ACC112 (cell line): ENCODE results near the gene TRIM61.
"Not testable (repeated sequence)": the region's sequence is repeated elsewhere in the genome, so short reads cannot be mapped to it uniquely, and the experiment has no call there.

Experiments
- H2AFZ ChIP-seq: fragments of 200-600 bp; sonication (generic); one replicate; pipeline ENCODE4 v1.6.0; 2017; ENCODE audit warnings: antibody characterized with exemption, low read length; ENCODE audit not compliant: unreplicated experiment
- H3K27ac ChIP-seq: fragments of 200-600 bp; sonication (generic); 2 replicates; pipeline ENCODE4 v1.5.1; 2014; ENCODE audit warnings: low read depth, mild to moderate bottlenecking, antibody characterized with exemption, low read length, moderate library complexity
- H3K27me3 ChIP-seq: fragments of 200-600 bp; sonication (generic); 2 replicates; pipeline ENCODE4 v1.6.1; 2014; ENCODE audit warnings: mild to moderate bottlenecking, antibody characterized with exemption, low read length, moderate library complexity, mixed read lengths; ENCODE audit not compliant: insufficient read depth
- H3K36me3 ChIP-seq: fragments of 200-600 bp; sonication (generic); 2 replicates; pipeline ENCODE4 v1.6.1; 2016; ENCODE audit warnings: mild to moderate bottlenecking, antibody characterized with exemption, low read length, moderate library complexity, mixed read lengths; ENCODE audit not compliant: insufficient read depth
- H3K4me1 ChIP-seq: fragments of 200-600 bp; sonication (generic); one replicate; pipeline ENCODE4 v1.6.1; 2016; ENCODE audit warnings: low read length, mixed read lengths; ENCODE audit not compliant: insufficient read depth, unreplicated experiment, control insufficient read depth
- H3K4me3 ChIP-seq: fragments of 200-600 bp; sonication (generic); 2 replicates; pipeline ENCODE4 v1.5.1; 2014; ENCODE audit warnings: mild to moderate bottlenecking, low read depth, low read length
- H3K79me2 ChIP-seq: fragments of 200-600 bp; sonication (generic); one replicate; pipeline ENCODE4 v1.6.0; 2016; ENCODE audit warnings: low read length; ENCODE audit not compliant: control insufficient read depth, unreplicated experiment, insufficient read depth

Gene TRIM61

DNA sequence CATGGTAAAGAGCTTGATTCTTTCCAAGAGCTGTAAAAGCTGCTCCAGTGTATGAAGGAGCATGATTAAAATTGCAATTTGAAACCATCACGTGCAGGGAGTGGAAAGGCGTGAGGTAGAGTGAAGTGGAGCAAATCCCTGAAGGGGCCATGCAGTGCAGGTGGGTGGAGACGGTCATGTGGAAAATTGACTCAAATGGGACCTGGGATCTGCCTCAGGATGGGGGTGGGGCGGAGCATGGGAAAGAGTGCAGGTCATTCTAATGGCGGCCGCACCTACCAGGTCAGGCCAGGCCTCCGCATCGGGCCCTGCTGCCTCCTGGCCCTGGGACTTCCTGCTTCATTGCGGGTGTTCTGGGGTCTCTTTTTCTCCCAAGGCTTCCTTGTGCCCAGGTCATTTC is 29.0 kb upstream of the TRIM61 start:
- Histone ChIP-seq H3K27ac (no peak overlapping the region), H3K4me1 (no peaks in the 10 kb centered on the region), H2AFZ (no peak overlapping the region), H3K79me2 (no peaks in the 10 kb centered on the region), H3K27me3 (peaks cover 18% of the 10 kb centered on the region; the same call in 1 of the 2 replicates), H3K4me3 (no peak overlapping the region), H3K36me3 (no peaks in the 10 kb centered on the region)

DNA sequence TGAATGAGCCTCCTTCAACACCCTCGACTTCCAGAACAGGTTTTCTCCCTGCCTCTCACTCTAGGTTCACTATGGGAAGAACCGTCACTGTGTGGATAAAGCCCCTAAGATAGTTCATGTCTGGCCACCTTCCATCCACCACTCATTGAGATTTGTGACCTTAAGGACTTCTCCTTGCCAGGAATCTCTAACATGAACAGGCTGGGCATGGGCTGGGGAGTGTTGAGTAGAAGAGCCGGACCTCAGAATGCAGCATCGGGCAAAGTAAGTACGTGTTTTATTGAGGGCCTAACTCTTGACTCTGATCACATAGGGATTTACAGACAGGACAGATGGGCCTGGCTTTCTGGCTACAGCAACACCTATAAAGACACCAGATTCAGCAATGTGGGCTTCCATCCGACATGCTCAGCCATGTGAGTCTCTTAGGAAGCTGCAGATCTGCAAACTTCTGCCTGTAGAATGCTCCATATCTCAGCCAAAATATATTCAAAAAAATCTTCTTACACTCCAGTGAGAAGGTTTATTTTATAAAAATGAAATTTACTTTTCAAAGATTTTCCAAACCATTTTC is 28.0 kb upstream of the TRIM61 start:
- H3K79me2 ChIP-seq = no peaks in the 10 kb centered on the region
- H3K4me1 ChIP-seq = no peaks in the 10 kb centered on the region
- H3K4me3 ChIP-seq = no peak overlapping the region
- H2AFZ ChIP-seq = no peak overlapping the region
- H3K36me3 ChIP-seq = no peaks in the 10 kb centered on the region
- no peak overlapping the region for H3K27ac ChIP-seq
- peaks cover 15% of the 10 kb centered on the region; the same call in 1 of the 2 replicates for H3K27me3 ChIP-seq

DNA sequence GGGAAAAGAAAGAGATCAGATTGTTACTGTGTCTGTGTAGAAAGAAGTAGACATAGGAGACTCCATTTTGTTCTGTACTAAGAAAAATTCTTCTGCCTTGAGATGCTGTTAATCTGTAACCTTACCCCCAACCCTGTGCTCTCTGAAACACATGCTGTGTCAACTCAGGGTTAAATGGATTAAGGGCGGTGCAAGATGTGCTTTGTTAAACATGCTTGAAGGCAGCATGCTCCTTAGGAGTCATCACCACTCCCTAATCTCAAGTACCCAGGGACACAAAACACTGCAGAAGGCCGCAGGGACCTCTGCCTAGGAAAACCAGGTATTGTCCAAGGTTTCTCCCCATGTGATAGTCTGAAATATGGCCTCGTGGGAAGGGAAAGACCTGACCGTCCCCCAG is 24.5 kb upstream of the TRIM61 start:
- H3K79me2 ChIP-seq, H3K4me1 ChIP-seq, H3K4me3 ChIP-seq, H3K36me3 ChIP-seq, H2AFZ ChIP-seq, H3K27me3 ChIP-seq, H3K27ac ChIP-seq: not testable (repeated sequence)

DNA sequence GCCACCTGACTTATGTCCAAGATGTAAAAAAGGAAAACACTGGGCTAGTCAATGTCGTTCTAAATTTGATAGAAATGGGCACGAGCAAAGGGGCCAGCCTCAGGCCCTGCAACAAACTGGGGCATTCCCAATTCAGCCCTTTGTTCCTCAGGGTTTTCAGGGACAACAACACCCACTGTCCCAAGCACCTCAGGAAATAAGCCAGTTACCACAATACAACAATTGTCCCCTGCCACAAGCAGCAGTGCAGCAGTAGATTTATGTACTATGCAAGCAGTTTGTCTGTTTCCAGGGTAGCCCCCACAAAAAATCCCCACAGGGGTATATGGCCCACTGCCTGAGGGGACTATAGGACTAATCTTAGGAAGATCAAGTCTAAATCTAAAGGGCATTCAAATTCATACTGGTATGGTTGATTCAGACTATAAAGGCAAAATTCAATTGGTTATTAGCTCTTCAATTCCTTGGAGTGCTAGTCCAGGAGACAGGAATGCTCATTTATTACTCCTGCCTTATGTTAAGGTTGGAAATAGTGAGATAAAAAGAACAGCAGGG is 21.1 kb upstream of the TRIM61 start:
- H3K79me2 ChIP-seq, H3K27me3 ChIP-seq, H3K4me1 ChIP-seq, H3K27ac ChIP-seq, H2AFZ ChIP-seq, H3K36me3 ChIP-seq, H3K4me3 ChIP-seq: not testable (repeated sequence)

DNA sequence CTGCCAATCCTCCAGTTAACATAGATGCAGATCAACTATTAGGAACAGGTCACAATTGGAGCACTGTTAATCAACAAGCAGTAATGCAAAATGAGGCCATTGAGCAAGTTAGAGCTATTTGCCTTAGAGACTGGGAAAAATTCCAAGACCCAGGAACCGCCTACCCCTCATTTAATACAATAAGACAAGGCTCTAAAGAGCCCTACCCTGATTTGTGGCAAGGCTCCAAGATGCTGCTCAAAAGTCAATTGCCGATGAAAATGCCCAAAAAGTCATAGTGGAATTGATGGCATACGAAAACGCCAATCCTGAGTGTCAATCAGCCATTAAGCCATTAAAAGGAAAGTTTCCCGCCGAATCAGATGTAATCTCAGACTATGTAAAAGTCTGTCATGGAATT is 20.5 kb upstream of the TRIM61 start:
- Histone ChIP-seq H3K27me3 (peaks cover 9% of the 10 kb centered on the region), H3K27ac (no peak overlapping the region)

DNA sequence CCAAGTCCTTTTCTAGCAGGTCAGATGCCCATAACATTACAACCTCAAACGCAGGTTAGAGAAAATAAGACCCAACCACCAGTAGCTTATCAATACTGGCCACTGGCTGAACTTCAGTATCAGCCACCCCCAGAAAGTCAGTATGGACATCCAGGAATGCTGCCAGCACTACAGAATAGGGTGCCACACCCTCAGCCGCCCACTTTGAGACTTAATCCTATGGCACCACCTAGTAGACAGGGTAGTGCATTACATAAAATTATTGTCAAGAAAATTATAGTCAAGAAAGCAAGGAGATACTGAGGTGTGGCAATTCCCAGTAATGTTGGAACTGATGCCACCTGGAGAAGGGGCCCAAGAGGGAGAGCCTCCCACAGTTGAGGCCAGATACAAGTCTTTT is 19.9 kb upstream of the TRIM61 start:
- no peaks in the 10 kb centered on the region for H3K36me3 ChIP-seq
- no peak overlapping the region for H2AFZ ChIP-seq
- peaks cover 9% of the 10 kb centered on the region for H3K27me3 ChIP-seq
- no peak overlapping the region for H3K27ac ChIP-seq
- H3K79me2 ChIP-seq = no peaks in the 10 kb centered on the region
- no peak overlapping the region for H3K4me3 ChIP-seq
- H3K4me1 ChIP-seq = no peaks in the 10 kb centered on the region

More for the DNA sequence above, 20.5 kb upstream of the TRIM61 start:
- no peak overlapping the region for H3K4me3 ChIP-seq
- no peaks in the 10 kb centered on the region for H3K4me1 ChIP-seq
- H2AFZ ChIP-seq = no peak overlapping the region
- H3K79me2 ChIP-seq = no peaks in the 10 kb centered on the region
- H3K36me3 ChIP-seq = no peaks in the 10 kb centered on the region

DNA sequence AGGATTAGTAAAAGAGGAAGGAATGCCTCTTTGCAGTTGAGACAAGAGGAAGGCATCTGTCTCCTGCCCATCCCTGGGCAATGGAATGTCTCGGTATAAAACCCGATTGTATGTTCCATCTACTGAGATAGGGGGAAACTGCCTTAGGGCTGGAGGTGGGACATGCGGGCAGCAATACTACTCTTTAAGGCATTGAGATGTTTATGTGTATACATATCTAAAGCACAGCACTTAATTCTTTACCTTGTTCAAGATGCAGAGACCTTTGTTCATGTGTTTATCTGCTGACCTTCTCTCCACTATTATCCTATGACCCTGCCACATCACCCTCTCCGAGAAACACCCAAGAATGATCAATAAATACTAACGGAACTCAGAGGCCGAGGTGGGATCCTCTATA is 18.7 kb upstream of the TRIM61 start:
- H3K79me2 ChIP-seq, H2AFZ ChIP-seq: not testable (repeated sequence)
- peaks cover 12% of the 10 kb centered on the region for H3K27me3 ChIP-seq

GRCh38 chr4:164990786-164991185 is 13.3 kb upstream of the TRIM61 start:
- not testable (repeated sequence) for H3K4me1 ChIP-seq, H2AFZ ChIP-seq, H3K27ac ChIP-seq

More for the DNA sequence above, 18.7 kb upstream of the TRIM61 start:
- not testable (repeated sequence) for H3K36me3 ChIP-seq, H3K4me1 ChIP-seq, H3K4me3 ChIP-seq, H3K27ac ChIP-seq

GRCh38 chr4:164989471-164989870 is 12.0 kb upstream of the TRIM61 start:
- Histone ChIP-seq H3K4me3 (no peak overlapping the region), H3K4me1 (no peaks in the 10 kb centered on the region), H3K36me3 (no peaks in the 10 kb centered on the region), H2AFZ (no peak overlapping the region), H3K79me2 (no peaks in the 10 kb centered on the region), H3K27ac (no peak overlapping the region), H3K27me3 (peaks cover 3% of the 10 kb centered on the region; the same call in 1 of the 2 replicates)

More at GRCh38 chr4:164990786-164991185, 13.3 kb upstream of the TRIM61 start:
- not testable (repeated sequence) for H3K36me3 ChIP-seq, H3K27me3 ChIP-seq, H3K79me2 ChIP-seq, H3K4me3 ChIP-seq

- not testable (repeated sequence) for H2AFZ ChIP-seq, H3K27ac ChIP-seq, H3K4me3 ChIP-seq, H3K4me1 ChIP-seq, H3K36me3 ChIP-seq, H3K27me3 ChIP-seq
- peaks cover 18% of the 10 kb centered on the region for H3K79me2 ChIP-seq
These were observed 5.5 kb downstream of the TRIM61 start for GRCh38 chr4:164971929-164972328.

GRCh38 chr4:164959896-164960295 is 17.6 kb downstream of the TRIM61 start:
- no peak overlapping the region for H2AFZ ChIP-seq
- H3K36me3 ChIP-seq = no peaks in the 10 kb centered on the region
- peak overlapping the region; percentile 93 for H3K27ac ChIP-seq
- no peaks in the 10 kb centered on the region for H3K27me3 ChIP-seq
- peaks cover 14% of the 10 kb centered on the region for H3K79me2 ChIP-seq
- peak overlapping the region; percentile 50; the same call in 1 of the 2 replicates for H3K4me3 ChIP-seq
- H3K4me1 ChIP-seq = peaks cover 6% of the 10 kb centered on the region
